ENCODE results near the gene RBM12. TPM values are rescaled to one million over a fixed set of nuclear protein-coding genes. Genes with fewer than 3 reads are reported as not detected.

Gene RBM12
- total RNA-seq, 1 donor from 2014 or later = 148 TPM

GRCh38 chr20:35620818-35621559, 43.7 kb downstream of the RBM12 start:
- peaks cover 20% of the 10 kb centered on the region for H3K4me1 Mint-ChIP-seq (ENCODE audit: low read depth)
- H3K9me3 Mint-ChIP-seq = no peaks in the 10 kb centered on the region
- intact Hi-C loops (cut with micrococcal nuclease) = no loop called here
- DNase-seq (ENCODE audit: low spot score) = no peak
- peaks cover 14% of the 10 kb centered on the region for H3K36me3 Mint-ChIP-seq (ENCODE audit: low read depth)
- no peak overlapping the region for H3K4me3 Mint-ChIP-seq (ENCODE audit: low read depth)
- H3K27me3 Mint-ChIP-seq (ENCODE audit: low read depth) = no peaks in the 10 kb centered on the region
- no peak overlapping the region for H3K27ac Mint-ChIP-seq

GRCh38 chr20:35619196-35620095, 45.3 kb downstream of the RBM12 start:
- intact Hi-C loops (cut with micrococcal nuclease) = loop anchor here (1.0 to 10.0 kb wide), 7 partner anchors 41 to 527 kb away; partner anchors contain the start of genes NFS1, PHF20, RBM39 and ROMO1
- H3K4me1 Mint-ChIP-seq (ENCODE audit: low read depth) = peaks cover 22% of the 10 kb centered on the region

GRCh38 chr20:35618263-35619131, 46.2 kb downstream of the RBM12 start:
- Mint-ChIP-seq H3K4me3 (ENCODE audit: low read depth) (peak overlapping the region; percentile 84), H3K27me3 (ENCODE audit: low read depth) (no peaks in the 10 kb centered on the region), H3K4me1 (ENCODE audit: low read depth) (peaks cover 22% of the 10 kb centered on the region), H3K9me3 (no peaks in the 10 kb centered on the region), H3K27ac (peak overlapping the region; percentile 88), H3K36me3 (ENCODE audit: low read depth) (peaks cover 6% of the 10 kb centered on the region)
- intact Hi-C loops (cut with micrococcal nuclease) = loop anchor here (1.0 to 10.0 kb wide), 7 partner anchors 42 to 526 kb away; partner anchors contain the start of genes NFS1, PHF20, RBM39 and ROMO1
- DNase-seq (ENCODE audit: low spot score) = no peak

More at GRCh38 chr20:35619196-35620095, 45.3 kb downstream of the RBM12 start:
- Mint-ChIP-seq H3K27ac (peak overlapping the region; percentile 87), H3K27me3 (ENCODE audit: low read depth) (no peaks in the 10 kb centered on the region), H3K4me3 (ENCODE audit: low read depth) (peak overlapping the region; percentile 84), H3K36me3 (ENCODE audit: low read depth) (peaks cover 6% of the 10 kb centered on the region), H3K9me3 (no peaks in the 10 kb centered on the region)
- DNase-seq (ENCODE audit: low spot score) = peak; percentile 72

- peak; percentile 28 for DNase-seq (ENCODE audit: low spot score)
- H3K9me3 Mint-ChIP-seq = no peaks in the 10 kb centered on the region
- peak overlapping the region; percentile 88 for H3K27ac Mint-ChIP-seq
- intact Hi-C loops (cut with micrococcal nuclease) = loop anchor here (2.0 to 10.0 kb wide), 6 partner anchors 75 to 525 kb away; partner anchors contain the start of genes ERGIC3, NFS1, PHF20 and ROMO1
- peak overlapping the region; percentile 84 for H3K4me3 Mint-ChIP-seq (ENCODE audit: low read depth)
- peaks cover 22% of the 10 kb centered on the region for H3K4me1 Mint-ChIP-seq (ENCODE audit: low read depth)
- H3K36me3 Mint-ChIP-seq (ENCODE audit: low read depth) = peaks cover 6% of the 10 kb centered on the region
- no peaks in the 10 kb centered on the region for H3K27me3 Mint-ChIP-seq (ENCODE audit: low read depth)
Observed at GRCh38 chr20:35617397-35618262, 47.1 kb downstream of the RBM12 start.

- Mint-ChIP-seq H3K27me3 (ENCODE audit: low read depth) (no peaks in the 10 kb centered on the region), H3K4me3 (ENCODE audit: low read depth) (peak overlapping the region; percentile 84), H3K4me1 (ENCODE audit: low read depth) (peaks cover 22% of the 10 kb centered on the region), H3K36me3 (ENCODE audit: low read depth) (peaks cover 4% of the 10 kb centered on the region), H3K9me3 (no peaks in the 10 kb centered on the region), H3K27ac (peak overlapping the region; percentile 88)
- intact Hi-C loops (cut with micrococcal nuclease) = loop anchor here (1.0 to 10.0 kb wide), 6 partner anchors 48 to 524 kb away; partner anchors contain the start of genes CPNE1, ERGIC3, PHF20 and RBM12
- DNase-seq (ENCODE audit: low spot score) = peak; percentile 54
Observed at GRCh38 chr20:35616465-35617396, 48.0 kb downstream of the RBM12 start.

- Mint-ChIP-seq H3K9me3 (no peaks in the 10 kb centered on the region), H3K36me3 (ENCODE audit: low read depth) (no peaks in the 10 kb centered on the region), H3K27ac (peak within 1 kb of the TSS; percentile 92), H3K4me1 (ENCODE audit: low read depth) (peaks cover 22% of the 10 kb centered on the region), H3K4me3 (ENCODE audit: low read depth) (peak within 1 kb of the TSS; percentile 84), H3K27me3 (ENCODE audit: low read depth) (no peaks in the 10 kb centered on the region)
- intact Hi-C loops (cut with micrococcal nuclease) = loop anchor here (1.0 to 10.0 kb wide), 7 partner anchors 48 to 524 kb away; partner anchors contain the start of genes CEP250, CPNE1, ERGIC3 and PHF20
- peak; percentile 98 for DNase-seq (ENCODE audit: low spot score)
Observed at GRCh38 chr20:35615667-35616464, 48.8 kb downstream of the RBM12 start, which contains the start of gene SPAG4. Gene SPAG4 (plus strand): TSS chr20:35615829. CDS start chr20:35616004, 175 bp downstream.

GRCh38 chr20:35611482-35611881, 53.2 kb downstream of the RBM12 start:
- H3K4me1 Mint-ChIP-seq (ENCODE audit: low read depth) = peaks cover 2% of the 10 kb centered on the region
- no peaks in the 10 kb centered on the region for H3K27me3 Mint-ChIP-seq (ENCODE audit: low read depth)
- DNase-seq (ENCODE audit: low spot score) = no peak
- H3K36me3 Mint-ChIP-seq (ENCODE audit: low read depth) = no peaks in the 10 kb centered on the region
- intact Hi-C loops (cut with micrococcal nuclease) = loop anchor here (10.0 kb wide), 1 partner anchor 273 kb away; no protein-coding TSS in a partner anchor
- H3K27ac Mint-ChIP-seq = no peak overlapping the region
- no peaks in the 10 kb centered on the region for H3K9me3 Mint-ChIP-seq
- H3K4me3 Mint-ChIP-seq (ENCODE audit: low read depth) = no peak overlapping the region

GRCh38 chr20:35610833-35611427, 53.8 kb downstream of the RBM12 start:
- Mint-ChIP-seq H3K4me1 (ENCODE audit: low read depth) (peaks cover 2% of the 10 kb centered on the region), H3K4me3 (ENCODE audit: low read depth) (no peak overlapping the region), H3K9me3 (no peaks in the 10 kb centered on the region), H3K36me3 (ENCODE audit: low read depth) (no peaks in the 10 kb centered on the region), H3K27me3 (ENCODE audit: low read depth) (no peaks in the 10 kb centered on the region), H3K27ac (no peak overlapping the region)
- intact Hi-C loops (cut with micrococcal nuclease) = loop anchor here (10.0 kb wide), 1 partner anchor 274 kb away; no protein-coding TSS in a partner anchor
- no peak for DNase-seq (ENCODE audit: low spot score)

GRCh38 chr20:35607003-35607735, 57.5 kb downstream of the RBM12 start:
- peaks cover 11% of the 10 kb centered on the region for H3K27me3 Mint-ChIP-seq (ENCODE audit: low read depth)
- no peak for DNase-seq (ENCODE audit: low spot score)
- H3K9me3 Mint-ChIP-seq = no peaks in the 10 kb centered on the region
- no peaks in the 10 kb centered on the region for H3K36me3 Mint-ChIP-seq (ENCODE audit: low read depth)
- peaks cover 2% of the 10 kb centered on the region for H3K4me1 Mint-ChIP-seq (ENCODE audit: low read depth)
- intact Hi-C loops (cut with micrococcal nuclease) = no loop called here
- H3K27ac Mint-ChIP-seq = no peak overlapping the region
- no peak overlapping the region for H3K4me3 Mint-ChIP-seq (ENCODE audit: low read depth)

All from activated T-helper 2 cell treated with anti-CD3 and anti-CD28 coated beads, Interferon-gamma antibody, Interleukin-2, Interleukin-4, amounts not matched to agents 10 μg/mL and 5 μg/mL and 100 μg/mL, durations not matched to agents 14 hours and 24 hours and 36 hours (primary cell).